LNCaP clone FGC (cell line): ENCODE data around the gene NKD2.
"Not testable (repeated sequence)": the region's sequence is repeated elsewhere in the genome, so short reads cannot be mapped to it uniquely, and the experiment has no call there.

Experiments
- DNase-seq: peaks from one replicate; pipeline ENCODE4 v3.0.0-alpha.2; 2011; ENCODE audit warnings: low read depth
- H3K4me3 ChIP-seq: 2 replicates; pipeline ENCODE4 v1.5.1; 2011; ENCODE audit warnings: mild to moderate bottlenecking, low read depth, low read length, control low read depth
- CTCF ChIP-seq: IDR thresholded peaks from 2 replicates; pipeline ENCODE4 v1.5.1; 2012; ENCODE audit warnings: mild to moderate bottlenecking; ENCODE audit not compliant: control insufficient read depth, insufficient read depth; ENCODE audit errors: extremely low read depth

NKD2 gene

DNA sequence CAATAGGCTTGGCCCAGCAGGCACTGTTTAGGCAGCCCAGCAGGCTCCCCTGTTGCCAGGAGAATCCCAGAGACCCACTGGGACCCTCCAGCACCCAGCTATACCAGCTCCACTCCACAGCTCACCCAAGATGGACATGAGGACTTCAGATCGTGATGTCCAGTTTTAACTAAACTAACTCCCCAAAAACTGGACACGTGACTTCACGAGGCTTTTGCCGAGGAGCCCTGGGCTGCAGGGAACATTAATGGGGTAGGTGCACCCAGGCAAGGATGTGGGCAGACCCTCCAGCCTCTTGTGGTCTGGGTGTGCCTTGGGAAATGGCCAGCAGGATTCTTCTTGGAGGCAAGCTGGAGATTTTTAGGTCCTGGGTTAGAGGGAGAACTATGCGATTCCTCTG is 8.9 kb upstream of the NKD2 start:
- no peak for TF ChIP-seq CTCF
- no peak for DNase-seq
- H3K4me3 ChIP-seq, result no peak overlapping the region

- TF ChIP-seq CTCF, result no peak
- no peak for DNase-seq
- H3K4me3 ChIP-seq, result no peak overlapping the region
Observed at GRCh38 chr5:1000329-1000728, 8.3 kb upstream of the NKD2 start.

DNA sequence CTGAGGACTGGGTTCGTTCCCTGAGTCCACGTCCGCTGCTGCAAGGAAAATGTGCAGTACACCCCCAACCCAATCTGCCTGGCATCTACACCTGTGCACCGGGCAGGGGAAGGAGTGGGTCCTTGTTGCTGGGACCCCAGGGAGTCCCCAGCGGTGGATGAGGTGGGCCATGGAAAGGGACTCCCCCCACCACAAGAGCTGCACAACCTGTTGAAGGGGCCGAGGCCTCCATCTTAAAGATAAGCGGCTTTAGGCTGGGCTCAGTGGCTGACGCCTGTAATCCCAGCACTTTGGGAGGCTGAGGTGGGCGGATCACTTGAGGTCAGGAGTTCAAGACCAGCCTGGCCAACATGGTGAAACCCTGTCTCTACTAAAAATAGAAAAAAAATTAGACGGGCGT is 7.8 kb upstream of the NKD2 start:
- H3K4me3 ChIP-seq, DNase-seq: not testable (repeated sequence)

DNA sequence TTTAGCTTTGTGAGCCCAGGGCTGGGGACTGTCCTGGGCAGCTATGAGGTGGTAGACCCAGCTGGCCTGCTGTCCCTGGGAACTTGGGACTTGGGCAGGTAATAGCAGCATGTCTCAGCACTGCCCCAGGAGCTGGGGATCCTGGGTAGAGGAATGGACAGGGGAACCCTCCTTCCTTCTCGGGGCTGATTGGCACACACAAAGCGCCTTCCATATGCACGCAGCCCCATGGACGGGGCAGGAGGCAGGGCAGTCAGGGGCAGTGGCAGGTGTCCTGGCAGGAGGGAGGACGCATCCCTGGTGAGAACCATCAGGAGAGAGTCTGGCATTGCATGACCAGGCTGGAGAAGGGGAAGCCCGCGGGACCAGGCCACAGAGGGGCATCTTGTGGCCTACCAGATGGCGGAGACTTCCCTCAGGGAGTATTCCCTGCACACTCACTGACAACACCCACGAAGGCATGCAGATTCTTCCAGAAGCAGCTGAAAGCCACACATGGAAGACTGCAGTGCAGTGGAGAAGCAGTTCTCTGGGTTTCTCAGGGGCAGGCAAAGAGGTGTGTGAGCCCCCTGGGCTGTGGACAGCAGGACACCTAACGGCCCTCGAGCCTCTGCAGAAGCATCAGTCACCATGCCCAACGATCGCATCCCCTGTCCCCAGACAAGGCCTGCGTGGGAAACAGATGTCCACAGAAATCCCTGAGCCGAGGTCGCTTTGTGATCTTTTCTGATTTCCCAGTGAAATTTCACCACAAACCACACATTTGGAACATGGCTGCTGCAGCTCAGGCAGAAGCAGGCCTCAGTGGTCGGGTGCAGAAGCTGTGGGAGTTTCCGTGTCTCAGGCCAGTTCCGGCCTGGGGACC is 7.0 kb upstream of the NKD2 start:
- no peak for TF ChIP-seq CTCF
- no peak for DNase-seq

GRCh38 chr5:1002271-1002546 is 6.4 kb upstream of the NKD2 start:
- DNase-seq, result no peak
- no peak for TF ChIP-seq CTCF
- H3K4me3 ChIP-seq, result no peak overlapping the region

More for the DNA sequence above, 7.0 kb upstream of the NKD2 start:
- no peak overlapping the region for H3K4me3 ChIP-seq

- no peak overlapping the region for H3K4me3 ChIP-seq
- TF ChIP-seq CTCF, result no peak
- DNase-seq, result no peak
Observed at GRCh38 chr5:1002836-1003235, 5.8 kb upstream of the NKD2 start.

GRCh38 chr5:1003296-1003937 is 5.2 kb upstream of the NKD2 start:
- no peak for TF ChIP-seq CTCF
- H3K4me3 ChIP-seq, result no peak overlapping the region
- DNase-seq, result no peak
